ENCODE results near the gene SLCO4A1.
"Not testable (repeated sequence)": the region's sequence is repeated elsewhere in the genome, so short reads cannot be mapped to it uniquely, and the experiment has no call there.

The SLCO4A1 gene

DNA sequence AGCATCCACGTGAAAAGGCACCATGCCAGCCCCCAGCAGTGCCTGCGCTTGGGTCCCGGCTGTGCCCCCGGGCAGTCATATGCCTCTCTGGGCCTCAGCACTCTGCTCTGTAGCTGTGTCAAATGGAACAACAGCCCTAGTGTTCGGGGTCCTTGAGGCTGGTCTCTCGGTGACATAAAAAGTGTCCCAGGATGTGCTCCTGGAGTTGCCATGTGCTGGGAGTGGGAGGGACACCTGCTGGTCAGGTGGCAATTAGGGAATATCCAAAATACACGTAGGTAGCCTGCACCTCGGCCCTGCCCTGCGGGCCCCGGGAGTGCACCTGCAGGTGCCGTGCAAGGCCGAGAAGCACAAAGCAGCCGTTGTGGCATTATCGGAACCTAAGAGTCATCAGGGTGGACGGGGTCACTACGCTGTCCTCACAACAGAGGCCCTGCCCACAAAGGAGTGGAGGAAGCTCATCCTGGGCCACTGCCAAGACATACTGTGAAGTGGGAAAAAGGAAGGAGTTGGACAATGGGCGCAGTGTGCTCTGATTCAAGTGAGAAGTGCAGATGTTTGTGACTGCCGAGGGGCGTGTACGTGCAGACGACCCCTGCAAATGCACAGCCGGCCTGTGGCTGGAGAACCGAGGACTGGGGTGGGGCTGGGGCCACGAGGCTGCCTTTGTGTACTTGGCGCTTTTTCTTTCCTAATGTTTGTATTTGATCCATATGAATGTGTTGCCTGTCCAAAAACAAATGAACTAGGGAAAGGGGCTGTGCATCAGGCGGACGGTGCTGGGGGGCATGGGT is 24.6 kb downstream of the SLCO4A1 start:
- peak; percentile 66 for DNase-seq (ENCODE audit: low spot score)

DNA sequence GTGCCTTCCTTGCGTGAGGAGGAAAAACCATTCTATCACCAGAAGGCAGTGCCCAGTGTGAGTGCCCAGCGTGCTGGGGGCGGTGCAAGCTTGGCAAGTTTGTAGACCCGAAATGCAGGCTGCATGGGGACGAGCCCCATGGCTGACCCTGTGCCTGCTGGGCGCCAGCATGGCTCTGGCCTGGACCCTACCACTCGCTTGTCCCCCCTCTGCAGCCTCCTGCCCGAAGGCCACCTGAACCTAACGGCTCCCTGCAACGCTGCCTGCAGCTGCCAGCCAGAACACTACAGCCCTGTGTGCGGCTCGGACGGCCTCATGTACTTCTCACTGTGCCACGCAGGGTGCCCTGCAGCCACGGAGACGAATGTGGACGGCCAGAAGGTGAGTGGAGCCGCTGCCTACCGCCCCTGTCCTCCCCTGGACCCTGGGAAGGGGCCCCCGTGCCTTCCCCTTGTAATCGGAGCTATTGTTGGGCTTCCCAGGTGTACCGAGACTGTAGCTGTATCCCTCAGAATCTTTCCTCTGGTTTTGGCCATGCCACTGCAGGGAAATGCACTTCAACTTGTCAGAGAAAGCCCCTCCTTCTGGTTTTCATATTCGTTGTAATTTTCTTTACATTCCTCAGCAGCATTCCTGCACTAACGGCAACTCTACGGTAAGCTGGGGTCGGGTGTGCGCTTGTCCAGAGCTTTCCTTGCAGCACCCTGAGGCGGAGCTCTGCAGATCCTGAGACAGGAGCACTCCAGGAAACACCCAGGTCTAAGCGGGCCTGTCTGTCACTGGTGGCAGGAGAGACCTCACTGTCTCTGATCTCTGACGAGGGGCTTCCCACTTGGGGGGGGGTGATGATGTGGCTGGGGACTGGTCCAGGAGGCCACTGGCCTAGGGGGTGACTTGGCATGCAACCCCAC is 25.5 kb downstream of the SLCO4A1 start:
- no peak for DNase-seq (ENCODE audit: low spot score)

DNA sequence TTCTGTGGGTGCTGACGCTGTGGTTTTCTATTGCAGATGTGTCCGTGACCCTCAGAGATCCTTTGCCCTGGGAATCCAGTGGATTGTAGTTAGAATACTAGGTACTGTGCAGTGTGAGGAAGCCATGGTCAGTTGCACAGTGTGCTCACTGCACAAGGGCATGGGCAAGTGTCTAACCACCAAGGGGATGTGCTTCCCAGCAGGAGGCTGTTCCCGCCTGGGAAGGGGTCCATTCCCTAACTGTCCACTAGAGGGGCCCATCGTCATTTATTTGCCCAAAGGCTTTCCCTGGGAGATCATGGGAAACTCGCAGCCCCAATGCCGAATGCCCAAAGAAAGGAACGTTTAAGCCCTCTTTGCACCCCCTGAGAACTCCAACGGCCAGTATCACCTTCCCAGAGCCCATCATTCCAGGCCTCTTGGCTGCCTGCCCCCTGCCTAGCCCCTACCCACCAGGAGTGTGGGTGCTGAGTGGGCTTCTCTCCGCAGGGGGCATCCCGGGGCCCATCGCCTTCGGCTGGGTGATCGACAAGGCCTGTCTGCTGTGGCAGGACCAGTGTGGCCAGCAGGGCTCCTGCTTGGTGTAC is 26.2 kb downstream of the SLCO4A1 start:
- peak; percentile 87 for DNase-seq (ENCODE audit: low spot score)

GRCh38 chr20:62669249-62669648 is 26.9 kb downstream of the SLCO4A1 start:
- no peak for DNase-seq (ENCODE audit: low spot score)

GRCh38 chr20:62670156-62670555 is 27.9 kb downstream of the SLCO4A1 start:
- no peak for DNase-seq (ENCODE audit: low spot score)

DNA sequence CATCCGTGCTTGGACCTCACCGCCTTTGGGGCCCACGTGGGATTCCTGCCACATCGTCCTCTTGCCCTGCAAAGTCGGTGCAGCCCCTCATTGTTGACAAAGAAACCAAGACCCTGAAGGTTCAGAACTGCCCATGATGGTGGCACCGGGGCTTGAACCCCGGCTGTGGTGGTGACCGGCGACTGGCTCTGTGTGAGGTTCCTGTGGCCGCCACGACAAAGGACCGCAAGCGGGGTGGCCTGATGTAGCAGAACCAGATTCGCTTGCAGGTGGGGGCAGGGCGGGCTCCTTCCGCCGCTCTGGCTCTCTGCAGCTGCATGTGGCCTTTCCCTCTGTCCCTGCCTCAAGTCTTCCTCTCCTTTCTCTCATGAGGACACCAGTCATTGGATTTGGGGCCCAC is 28.7 kb downstream of the SLCO4A1 start:
- no peak for DNase-seq (ENCODE audit: low spot score)

DNA sequence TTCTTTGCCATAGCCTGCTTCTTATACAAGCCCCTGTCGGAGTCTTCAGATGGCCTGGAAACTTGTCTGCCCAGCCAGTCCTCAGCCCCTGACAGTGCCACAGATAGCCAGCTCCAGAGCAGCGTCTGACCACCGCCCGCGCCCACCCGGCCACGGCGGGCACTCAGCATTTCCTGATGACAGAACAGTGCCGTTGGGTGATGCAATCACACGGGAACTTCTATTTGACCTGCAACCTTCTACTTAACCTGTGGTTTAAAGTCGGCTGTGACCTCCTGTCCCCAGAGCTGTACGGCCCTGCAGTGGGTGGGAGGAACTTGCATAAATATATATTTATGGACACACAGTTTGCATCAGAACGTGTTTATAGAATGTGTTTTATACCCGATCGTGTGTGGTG is 29.5 kb downstream of the SLCO4A1 start:
- DNase-seq (ENCODE audit: low spot score): no peak

DNA sequence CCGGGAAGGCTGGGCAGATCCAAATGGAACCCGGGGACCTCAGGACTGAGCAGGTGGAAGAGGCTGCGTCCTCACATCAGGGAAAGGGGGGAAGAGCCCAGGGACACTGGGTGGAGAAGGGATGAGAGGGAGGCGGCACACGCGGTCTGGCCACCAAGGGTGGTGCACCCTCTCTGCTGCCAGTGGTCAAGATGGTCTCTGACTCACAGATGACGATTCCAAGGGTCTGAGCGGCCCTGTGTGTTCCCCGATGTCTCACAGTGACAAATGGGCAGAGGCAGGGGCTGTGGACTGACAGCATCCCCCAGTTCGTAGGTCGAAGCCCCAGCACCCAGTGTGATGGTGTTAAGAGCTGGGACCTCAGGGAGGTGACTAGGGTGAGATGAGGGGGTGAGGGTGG is 32.1 kb downstream of the SLCO4A1 start:
- DNase-seq (ENCODE audit: low spot score): no peak

- DNase-seq (ENCODE audit: low spot score): no peak
These were observed 33.0 kb downstream of the SLCO4A1 start for GRCh38 chr20:62675156-62675876.

DNA sequence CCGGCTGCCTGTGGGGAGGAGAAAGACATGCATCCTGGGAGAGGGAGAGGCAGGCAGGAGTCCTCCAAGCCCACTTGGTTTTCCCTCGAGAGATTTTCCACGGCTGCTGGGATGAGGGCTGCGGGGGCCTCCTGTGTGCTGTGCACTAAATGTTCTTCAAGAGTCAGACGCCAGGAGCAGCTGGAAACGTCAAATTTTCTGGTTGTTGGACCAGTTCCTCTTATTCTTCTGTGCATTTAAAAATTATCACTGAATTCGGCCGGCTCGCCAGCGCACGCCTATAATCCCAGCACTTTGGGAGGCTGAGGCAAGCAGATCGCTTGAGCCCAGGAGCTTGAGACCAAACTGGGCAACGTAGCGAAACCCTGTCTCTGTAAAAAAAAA is 33.6 kb downstream of the SLCO4A1 start:
- DNase-seq (ENCODE audit: low spot score): no peak

GRCh38 chr20:62676976-62677375 is 34.7 kb downstream of the SLCO4A1 start:
- DNase-seq (ENCODE audit: low spot score): no peak

DNA sequence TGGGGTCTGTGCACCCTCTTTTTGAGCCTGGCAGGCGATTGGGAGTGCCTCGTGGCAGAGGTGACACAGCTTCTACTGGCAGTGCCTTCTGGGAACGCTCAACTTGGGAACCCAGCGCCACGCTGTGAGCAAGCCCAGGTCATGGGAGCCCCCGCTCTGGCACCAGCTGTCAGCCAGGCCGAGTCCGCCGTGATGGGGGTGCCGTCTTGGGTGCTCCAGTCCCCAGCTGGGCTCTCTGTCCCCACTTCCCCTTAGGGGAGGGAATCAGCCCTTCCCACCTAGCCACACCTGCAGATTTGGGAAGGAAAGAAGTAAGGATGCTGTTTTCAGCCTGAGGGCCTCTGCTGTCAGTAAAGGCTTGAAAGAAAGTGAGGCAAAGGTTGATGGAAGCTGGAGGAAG is 35.4 kb downstream of the SLCO4A1 start:
- no peak for DNase-seq (ENCODE audit: low spot score)

DNA sequence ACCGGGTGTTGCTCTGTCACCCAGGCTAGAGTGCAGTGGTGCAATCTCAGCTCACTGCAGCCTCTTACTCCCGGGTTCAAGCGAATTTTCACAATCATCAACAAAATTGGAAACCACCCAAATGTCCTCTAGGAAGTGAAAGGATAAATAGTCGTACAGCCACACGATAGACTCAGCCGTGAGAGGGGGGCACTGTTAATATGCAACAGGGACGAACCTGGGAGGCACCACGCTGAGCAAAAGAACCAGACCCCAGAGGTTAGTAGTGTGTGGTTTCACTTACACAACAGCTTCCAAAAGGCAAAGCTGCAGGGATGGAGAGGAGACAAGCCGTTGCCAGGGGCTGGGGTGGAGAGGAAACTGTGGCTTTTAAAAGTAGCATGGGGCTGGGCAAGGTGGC is 36.2 kb downstream of the SLCO4A1 start:
- DNase-seq (ENCODE audit: low spot score): no peak

DNA sequence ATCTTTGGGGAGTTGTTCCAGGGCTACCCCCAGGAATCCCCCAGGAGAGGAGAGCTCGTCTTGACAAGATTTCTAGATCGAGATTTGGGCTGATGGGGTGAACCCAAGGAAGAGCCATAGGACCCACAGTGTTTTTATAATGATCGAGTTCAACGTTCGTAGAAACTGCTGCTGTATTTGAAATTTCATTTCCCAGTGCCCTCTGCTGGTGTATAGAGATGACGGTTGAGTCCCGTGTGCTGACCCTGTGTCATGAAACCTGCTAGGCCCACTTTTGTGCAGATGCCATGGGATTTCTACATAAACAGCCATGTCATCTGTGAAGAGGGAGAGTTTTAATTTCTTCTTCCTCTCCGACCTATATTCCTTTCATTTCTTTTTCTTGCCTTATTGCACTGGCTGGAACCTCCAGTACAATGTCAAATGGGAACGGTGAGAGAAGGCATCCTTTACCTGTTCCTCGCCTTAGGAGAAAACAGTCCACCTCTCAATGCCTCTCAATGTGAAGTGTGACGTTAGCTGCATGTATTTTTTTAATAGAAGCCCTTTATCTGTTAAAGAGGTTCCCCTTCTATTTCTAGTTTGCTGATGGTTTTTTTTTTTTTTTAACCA is 37.8 kb downstream of the SLCO4A1 start:
- DNase-seq (ENCODE audit: low spot score): no peak

GRCh38 chr20:62682912-62683517 is 40.7 kb downstream of the SLCO4A1 start:
- DNase-seq (ENCODE audit: low spot score): no peak

- DNase-seq (ENCODE audit: low spot score): not testable (repeated sequence)
These were observed 41.5 kb downstream of the SLCO4A1 start for GRCh38 chr20:62683660-62684322.

- no peak for DNase-seq (ENCODE audit: low spot score)
These were observed 42.7 kb downstream of the SLCO4A1 start for GRCh38 chr20:62684981-62685380.

DNA sequence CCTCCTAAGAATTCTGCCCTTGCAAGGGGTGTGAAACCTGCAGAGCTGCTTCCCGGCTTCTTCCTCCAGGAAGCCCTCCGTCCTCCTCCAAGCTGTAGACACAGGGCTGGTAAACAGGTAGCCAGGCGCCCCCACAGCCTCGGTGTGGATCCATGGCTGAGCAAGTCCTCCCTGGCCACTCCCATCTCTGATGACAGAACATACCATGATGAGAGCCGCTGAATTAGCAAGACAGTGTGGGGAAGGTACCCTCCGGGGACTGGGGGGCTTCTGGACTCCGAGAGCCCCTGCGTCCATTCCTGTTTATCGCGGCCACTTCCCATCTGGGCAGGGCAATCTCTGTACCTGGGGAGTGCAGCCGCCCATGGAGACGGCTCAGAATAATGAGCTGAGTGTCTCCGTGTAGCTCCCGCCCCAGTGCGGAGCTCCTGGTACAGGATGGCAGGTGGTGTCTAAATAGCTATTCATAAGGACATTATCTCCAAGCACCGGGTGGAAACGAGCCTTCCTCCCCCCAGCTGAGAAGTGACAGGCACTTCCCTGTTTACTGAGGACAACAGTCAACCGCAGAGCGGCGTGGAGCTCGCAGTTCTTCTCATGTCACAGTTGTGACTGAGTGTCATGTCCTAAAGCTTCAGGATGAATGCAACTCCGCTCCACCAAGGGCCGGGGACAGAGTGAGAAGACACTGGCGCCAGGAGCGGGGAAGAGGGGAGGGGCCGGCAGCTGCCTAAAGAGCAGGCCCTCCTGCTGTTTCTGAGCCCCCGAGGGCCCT is 43.7 kb downstream of the SLCO4A1 start:
- DNase-seq (ENCODE audit: low spot score): peak; percentile 67

- no peak for DNase-seq (ENCODE audit: low spot score)
These were observed 44.8 kb downstream of the SLCO4A1 start for GRCh38 chr20:62686869-62687830.

All from Ammon's horn (tissue), 1 donor.